NT2/D1 (cell line): Measurements from ENCODE around the gene CDC42EP4.

ENCODE experiments used
- DNase-seq: peaks from one replicate; pipeline ENCODE4 v3.0.0-alpha.2; 2011; ENCODE audit warnings: low read depth, low spot score
- H3K27me3 ChIP-seq: 2 replicates; pipeline ENCODE4 v1.6.0; 2011; ENCODE audit warnings: mild to moderate bottlenecking; ENCODE audit not compliant: insufficient read length, insufficient read depth
- H3K36me3 ChIP-seq: 2 replicates; pipeline ENCODE4 v1.6.1; 2011; ENCODE audit warnings: mild to moderate bottlenecking, low read length, mixed read lengths; ENCODE audit not compliant: insufficient read depth, insufficient read length
- H3K4me1 ChIP-seq: 2 replicates; pipeline ENCODE4 v1.5.1; 2011; ENCODE audit not compliant: insufficient read depth, insufficient read length
- H3K4me3 ChIP-seq: 2 replicates; pipeline ENCODE4 v1.5.1; 2011; ENCODE audit warnings: low read depth; ENCODE audit not compliant: insufficient read length
- H3K9ac ChIP-seq: 2 replicates; pipeline ENCODE4 v1.6.0; 2011; ENCODE audit warnings: low read depth; ENCODE audit not compliant: insufficient read length
- H3K9me3 ChIP-seq: 2 replicates; pipeline ENCODE4 v1.5.1; 2011; ENCODE audit warnings: mild to moderate bottlenecking, low read length; ENCODE audit not compliant: insufficient read depth
- SUZ12 ChIP-seq: IDR thresholded peaks from 2 replicates; pipeline ENCODE4 v1.6.1; 2011; ENCODE audit not compliant: insufficient read length, insufficient read depth; ENCODE audit errors: extremely low read depth
- YY1 ChIP-seq: IDR thresholded peaks from 2 replicates; pipeline ENCODE4 v1.6.1; 2011; ENCODE audit not compliant: insufficient read length, insufficient read depth
- ZNF274 ChIP-seq: IDR thresholded peaks from 2 replicates; pipeline ENCODE4 v1.6.1; 2011; ENCODE audit warnings: mild to moderate bottlenecking, low read depth, low read length

The CDC42EP4 gene

DNA sequence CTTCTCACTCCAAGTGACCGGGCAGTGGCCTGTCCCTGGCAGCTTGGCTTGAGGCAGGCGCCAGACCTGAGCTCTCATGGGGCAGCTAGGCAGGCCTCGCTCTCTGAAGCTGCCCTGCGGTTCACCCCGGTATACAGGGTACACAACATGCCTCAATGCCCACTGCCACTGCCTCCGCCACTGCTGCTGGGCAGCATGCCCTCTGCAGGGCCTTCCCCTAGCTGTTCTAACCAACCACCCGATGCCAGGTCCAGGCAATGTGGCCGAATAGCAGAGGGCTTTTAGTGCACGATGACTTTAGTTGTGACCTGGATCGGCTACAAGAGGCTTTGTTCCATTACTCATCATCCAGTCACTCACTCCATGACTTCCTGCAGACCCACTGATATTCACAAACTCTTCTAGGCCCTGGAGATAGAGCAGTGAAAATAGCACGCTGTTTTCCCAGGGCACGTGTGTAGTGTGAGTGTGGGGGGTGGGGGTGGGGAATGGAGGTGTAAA, 19.7 kb downstream of the CDC42EP4 start:
- no peak overlapping the region for H3K4me3 ChIP-seq
- no peaks in the 10 kb centered on the region for H3K9me3 ChIP-seq
- peaks cover 26% of the 10 kb centered on the region for H3K4me1 ChIP-seq
- no peak for DNase-seq
- H3K36me3 ChIP-seq, result peaks cover 9% of the 10 kb centered on the region
- TF ChIP-seq YY1 (no peak), SUZ12 (no peak), ZNF274 (no peak)
- peak overlapping the region; percentile 70 for H3K9ac ChIP-seq
- no peaks in the 10 kb centered on the region for H3K27me3 ChIP-seq

DNA sequence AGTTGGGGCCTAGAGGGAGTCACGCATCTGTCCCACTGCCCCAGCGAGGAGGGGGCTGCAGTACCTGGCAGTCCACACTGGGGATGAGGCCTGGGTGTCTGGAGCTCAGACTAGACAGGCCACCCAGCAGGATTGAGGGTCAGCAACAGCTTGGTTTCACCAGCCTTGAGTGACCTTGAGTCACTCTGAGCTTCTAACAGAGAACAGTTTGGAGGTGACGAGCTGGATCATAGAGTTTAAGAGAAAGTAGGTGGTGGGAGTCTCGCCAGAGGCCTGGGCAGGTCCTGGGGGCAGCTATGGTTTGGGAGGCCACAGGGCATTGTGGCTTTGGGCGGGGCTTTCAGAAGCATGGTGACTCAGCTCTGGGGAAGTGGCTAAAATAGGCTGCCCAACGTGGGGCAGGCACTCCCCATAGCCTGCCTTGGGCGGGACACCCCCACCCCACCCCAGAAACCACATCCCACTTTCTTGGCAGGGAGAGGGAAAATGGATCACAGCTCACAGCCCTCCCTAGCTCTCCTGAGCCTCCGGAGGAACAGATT, 20.5 kb downstream of the CDC42EP4 start:
- Histone ChIP-seq H3K9me3 (no peaks in the 10 kb centered on the region), H3K27me3 (no peaks in the 10 kb centered on the region), H3K4me3 (no peak overlapping the region), H3K36me3 (peaks cover 14% of the 10 kb centered on the region), H3K9ac (peak overlapping the region; percentile 70), H3K4me1 (peaks cover 26% of the 10 kb centered on the region)
- TF ChIP-seq YY1 (no peak), SUZ12 (no peak), ZNF274 (no peak)
- DNase-seq, result no peak

DNA sequence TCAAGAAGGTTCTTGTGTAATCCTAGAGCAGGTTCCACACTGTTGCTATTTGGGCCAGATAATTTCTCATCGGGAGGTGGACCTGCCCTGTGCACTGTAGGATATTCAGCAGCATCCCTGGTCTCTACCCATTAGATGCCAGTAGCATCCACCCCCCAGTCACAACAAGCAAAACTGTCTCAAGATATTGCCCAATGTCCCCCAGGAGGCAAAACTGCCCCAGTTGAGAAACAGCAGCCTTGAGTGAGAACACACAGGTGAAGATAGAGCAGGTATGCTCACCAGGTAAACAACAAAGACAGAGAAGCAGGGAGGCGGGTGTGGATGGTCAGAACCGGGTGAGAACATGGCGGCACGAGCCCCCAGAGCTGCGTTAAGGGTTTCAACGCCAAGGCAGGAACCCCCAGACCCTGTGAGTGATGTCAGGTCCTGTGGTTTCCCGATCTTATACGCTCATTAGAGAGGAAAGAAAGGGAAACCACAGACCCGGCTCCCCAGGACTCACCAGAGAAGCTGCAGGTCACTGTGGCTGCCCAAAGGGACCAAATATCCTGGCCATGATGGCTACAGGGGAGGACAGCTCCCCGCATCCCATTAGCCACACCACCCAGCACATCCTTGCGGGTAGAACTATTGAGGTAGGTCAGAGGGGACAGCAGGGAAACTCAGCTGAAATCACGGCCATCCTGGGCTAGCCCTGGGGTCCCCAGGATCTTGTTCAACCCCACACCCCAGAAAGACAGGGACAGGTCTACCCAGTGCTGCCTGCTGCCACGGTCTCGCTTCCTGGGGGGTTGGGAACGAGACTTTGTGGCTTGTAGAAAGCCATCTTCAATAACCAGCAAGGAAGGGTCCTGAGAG, 21.2 kb downstream of the CDC42EP4 start:
- peaks cover 29% of the 10 kb centered on the region for H3K4me1 ChIP-seq
- no peaks in the 10 kb centered on the region for H3K27me3 ChIP-seq
- no peaks in the 10 kb centered on the region for H3K9me3 ChIP-seq
- peaks cover 21% of the 10 kb centered on the region for H3K36me3 ChIP-seq
- no peak for TF ChIP-seq SUZ12
- no peak for TF ChIP-seq ZNF274
- no peak for TF ChIP-seq YY1
- H3K9ac ChIP-seq, result peak overlapping the region; percentile 5
- no peak overlapping the region for H3K4me3 ChIP-seq
- no peak for DNase-seq

DNA sequence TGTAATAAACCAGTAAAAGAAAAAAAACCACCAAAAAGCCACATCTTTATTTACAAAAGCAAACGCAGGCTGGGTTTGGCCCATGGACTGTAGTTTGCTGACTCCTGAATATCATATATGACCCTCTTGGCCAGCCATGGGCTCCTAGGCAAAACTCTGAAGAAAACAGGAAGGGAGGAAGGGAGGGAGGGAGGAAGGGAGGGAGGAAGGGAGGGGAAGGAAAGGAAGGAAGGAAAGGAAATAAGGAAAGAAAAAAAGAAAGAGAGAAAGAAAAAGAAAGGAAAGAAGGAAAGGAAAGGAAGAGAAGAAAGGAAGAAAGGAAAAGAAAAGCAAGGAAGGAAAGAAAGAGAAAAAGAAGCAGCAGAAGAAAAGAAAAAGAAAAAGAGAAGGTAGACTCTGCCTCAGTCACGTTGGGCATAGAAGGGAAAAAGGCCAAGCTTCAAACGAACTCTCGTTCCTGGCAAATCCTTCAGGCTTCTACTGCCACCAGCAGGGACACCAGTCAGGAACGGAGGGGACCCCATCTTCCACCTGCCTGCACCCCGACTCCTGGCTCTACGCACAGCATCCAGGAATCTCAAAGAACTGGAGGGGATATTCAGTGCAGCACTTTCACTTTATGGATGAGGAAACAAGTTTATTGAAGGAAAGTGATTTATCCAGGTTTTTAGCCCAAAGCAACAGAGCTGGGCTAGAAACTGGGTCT, 22.1 kb downstream of the CDC42EP4 start:
- TF ChIP-seq ZNF274 (no peak), SUZ12 (no peak), YY1 (no peak)
- no peak overlapping the region for H3K4me3 ChIP-seq
- H3K4me1 ChIP-seq, result peaks cover 34% of the 10 kb centered on the region
- no peak for DNase-seq
- H3K9ac ChIP-seq, result peak overlapping the region; percentile 13
- no peaks in the 10 kb centered on the region for H3K27me3 ChIP-seq
- H3K36me3 ChIP-seq, result peaks cover 30% of the 10 kb centered on the region
- H3K9me3 ChIP-seq, result no peaks in the 10 kb centered on the region

DNA sequence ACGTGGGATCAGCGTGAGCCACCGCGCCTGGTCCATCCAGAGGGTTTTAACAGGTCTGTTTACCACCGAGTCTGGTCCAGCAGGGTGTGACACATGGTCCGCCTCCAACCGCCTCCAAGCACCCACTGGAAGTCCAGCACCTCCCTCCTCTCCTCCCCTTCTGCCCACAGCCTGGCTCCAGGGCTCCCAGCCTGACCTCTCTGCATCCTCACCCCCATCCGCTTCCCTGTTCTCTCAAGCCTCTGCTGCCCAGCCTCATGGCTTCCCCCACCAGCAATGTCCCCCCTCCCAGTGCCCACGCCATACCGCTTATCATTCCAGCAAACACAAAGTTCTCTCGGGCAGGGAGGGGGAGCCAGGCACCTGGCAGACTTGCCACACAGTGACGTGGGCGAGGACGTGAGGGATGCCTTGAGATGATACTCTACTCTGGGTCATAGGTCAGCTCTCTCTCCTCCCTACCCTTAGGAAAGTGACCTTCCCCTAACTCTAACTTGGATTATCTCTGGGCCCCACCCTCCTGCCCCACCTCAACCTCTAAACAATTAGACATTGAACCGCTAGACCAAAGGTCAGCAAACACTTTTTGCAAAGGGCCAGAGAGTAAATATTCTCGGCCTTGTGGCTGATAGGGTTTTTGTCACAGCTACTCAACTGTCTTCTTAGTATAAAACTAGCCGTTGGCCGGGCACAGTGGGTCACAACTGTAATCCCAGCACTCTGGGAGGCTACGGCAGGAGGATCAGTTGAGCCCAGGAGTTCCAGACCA, 23.1 kb downstream of the CDC42EP4 start:
- H3K27me3 ChIP-seq, result no peaks in the 10 kb centered on the region
- H3K4me1 ChIP-seq, result peaks cover 35% of the 10 kb centered on the region
- TF ChIP-seq ZNF274 (no peak), YY1 (no peak), SUZ12 (no peak)
- no peak for DNase-seq
- H3K9ac ChIP-seq, result no peak overlapping the region
- H3K4me3 ChIP-seq, result no peak overlapping the region
- peaks cover 32% of the 10 kb centered on the region for H3K36me3 ChIP-seq
- no peaks in the 10 kb centered on the region for H3K9me3 ChIP-seq

DNA sequence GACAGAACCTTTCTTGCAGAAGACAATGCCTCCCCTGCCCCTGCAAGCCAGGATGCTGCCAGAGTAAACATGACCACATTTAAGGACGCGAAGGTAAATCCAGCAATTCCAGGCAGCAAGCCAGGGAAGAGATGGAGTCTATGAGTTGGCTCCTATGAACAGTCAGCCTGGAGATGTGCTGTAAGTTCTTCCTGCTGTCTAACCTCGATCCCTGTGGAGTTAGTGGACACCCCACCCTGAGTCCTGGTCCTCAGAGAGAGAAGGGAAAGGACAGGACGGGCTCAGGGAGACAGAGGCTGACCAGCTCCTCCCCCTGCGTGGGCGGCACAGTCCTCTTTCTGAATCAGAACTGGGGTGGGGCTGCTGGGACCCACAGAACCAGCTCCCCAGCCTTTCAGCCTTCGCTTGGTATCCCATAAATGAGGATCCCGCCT, 24.9 kb downstream of the CDC42EP4 start:
- Histone ChIP-seq H3K36me3 (peaks cover 40% of the 10 kb centered on the region), H3K9ac (no peak overlapping the region), H3K4me1 (peaks cover 30% of the 10 kb centered on the region), H3K4me3 (no peak overlapping the region), H3K27me3 (no peaks in the 10 kb centered on the region), H3K9me3 (no peaks in the 10 kb centered on the region)
- TF ChIP-seq ZNF274, result no peak
- no peak for TF ChIP-seq SUZ12
- TF ChIP-seq YY1, result no peak
- DNase-seq, result no peak
